Stomach (tissue), 9 donors: Measurements from ENCODE around the gene TBCEL. TPM values are rescaled to one million over a fixed set of nuclear protein-coding genes. Genes with fewer than 3 reads are reported as not detected.

Source experiments
- DNase-seq, 2 donors: peaks; one replicate each; pipeline versions ENCODE4 v3.0.0 to v3.0.0-alpha.2; 2013 to 2019
- H3K27ac ChIP-seq, 5 donors: fragments of 200-600 bp in 4 of 5; sonication (generic) in 4 of 5; one replicate each; pipeline ENCODE4 v1.5.1; 2013 to 2019; ENCODE audit warnings: mild to moderate bottlenecking in 1 of 5, moderate library complexity in 1 of 5
- H3K27me3 ChIP-seq, 3 donors: fragments of 200-600 bp; sonication (generic); one replicate each; pipeline ENCODE4 v1.5.1; 2017 to 2019; ENCODE audit warnings: mixed run types in 1 of 3
- H3K36me3 ChIP-seq, 4 donors: fragments of 200-600 bp; sonication (generic); 1 replicate in 3 of 4; 2 replicates in 1 of 4; pipeline ENCODE4 v1.5.1; 2016 to 2019
- H3K4me1 ChIP-seq, 4 donors: fragments of 200-600 bp; sonication (generic); one replicate each; pipeline ENCODE4 v1.5.1; 2016 to 2019
- H3K4me3 ChIP-seq, 4 donors: fragments of 200-600 bp; sonication (generic) in 3 of 4; one replicate each; pipeline ENCODE4 v1.5.1; 2016 to 2019; ENCODE audit warnings: mild to moderate bottlenecking in 1 of 4
- H3K9me3 ChIP-seq, 4 donors: fragments of 200-600 bp; sonication (generic); one replicate each; pipeline ENCODE4 v1.5.1; 2016 to 2019
- EP300 ChIP-seq: sonication (generic); formaldehyde crosslinking; IDR thresholded peaks from one replicate; pipeline ENCODE4 v1.6.1; 2017; ENCODE audit warnings: antibody characterized with exemption
- POLR2A ChIP-seq, 4 donors: fragments of 450-650 bp; IDR thresholded peaks; one replicate each; pipeline ENCODE4 v1.6.1; 2016; ENCODE audit warnings: antibody characterized with exemption in 4 of 4, control low read depth in 2 of 4, mild to moderate bottlenecking in 1 of 4, moderate library complexity in 1 of 4
- POLR2AphosphoS5 ChIP-seq, 3 donors: sonication (generic); formaldehyde crosslinking; IDR thresholded peaks; one replicate each; pipeline ENCODE4 v1.6.1; 2016; ENCODE audit warnings: antibody characterized with exemption in 3 of 3
- WGBS, 5 donors: extraction: QIAGEN DNeasy Blood & Tissue Kit in 3 of 5; methylation state at CpG; one replicate each; pipeline versions ENCODE4 v1.1.5 to v1.1.7; 2013 to 2018; 5-methylcytosine and 5-hydroxymethylcytosine counted together
- intact Hi-C: fragments of 100-400 bp; cut with DNase I; formaldehyde crosslinking; loops from one replicate; pipeline ENCODE4 v1.15.1; 2023; ENCODE audit warnings: low total_unique reads
- polyA plus RNA-seq, 3 donors: library from polyadenylated mRNA; stranded (reverse); fragments of 200-250 nt; gene quantifications; one replicate each; pipeline ENCODE4 v1.2.3, GENCODE V29; 2013
- total RNA-seq, 5 donors: library from RNA; depleted of rRNA; stranded (reverse); fragments of >200 nt; gene quantifications; one replicate each; pipeline versions ENCODE4 v1.1.0 to v1.2.3, GENCODE V29; 2014 to 2016
- TF ChIP-seq, protein P1 (sequence below), 7 experiments: fragments of 450-650 bp in 4 of 7; fragments of 200-600 bp in 3 of 7; sonication (generic) in 3 of 7; IDR thresholded peaks; one replicate each; pipeline ENCODE4 v1.5.1; 2016 to 2019; ENCODE audit warnings: antibody characterized with exemption in 7 of 7, control low read depth in 2 of 7, mild to moderate bottlenecking in 1 of 7
- donor health status: healthy with polysubstance abuse.
- donor health status: Bipolar disorder and iron deficiency.
- donor health status: healthy.

The TBCEL gene
- total and polyA plus RNA-seq, 8 donors = 3.2 to 55.1 (median 8.1) TPM

DNA sequence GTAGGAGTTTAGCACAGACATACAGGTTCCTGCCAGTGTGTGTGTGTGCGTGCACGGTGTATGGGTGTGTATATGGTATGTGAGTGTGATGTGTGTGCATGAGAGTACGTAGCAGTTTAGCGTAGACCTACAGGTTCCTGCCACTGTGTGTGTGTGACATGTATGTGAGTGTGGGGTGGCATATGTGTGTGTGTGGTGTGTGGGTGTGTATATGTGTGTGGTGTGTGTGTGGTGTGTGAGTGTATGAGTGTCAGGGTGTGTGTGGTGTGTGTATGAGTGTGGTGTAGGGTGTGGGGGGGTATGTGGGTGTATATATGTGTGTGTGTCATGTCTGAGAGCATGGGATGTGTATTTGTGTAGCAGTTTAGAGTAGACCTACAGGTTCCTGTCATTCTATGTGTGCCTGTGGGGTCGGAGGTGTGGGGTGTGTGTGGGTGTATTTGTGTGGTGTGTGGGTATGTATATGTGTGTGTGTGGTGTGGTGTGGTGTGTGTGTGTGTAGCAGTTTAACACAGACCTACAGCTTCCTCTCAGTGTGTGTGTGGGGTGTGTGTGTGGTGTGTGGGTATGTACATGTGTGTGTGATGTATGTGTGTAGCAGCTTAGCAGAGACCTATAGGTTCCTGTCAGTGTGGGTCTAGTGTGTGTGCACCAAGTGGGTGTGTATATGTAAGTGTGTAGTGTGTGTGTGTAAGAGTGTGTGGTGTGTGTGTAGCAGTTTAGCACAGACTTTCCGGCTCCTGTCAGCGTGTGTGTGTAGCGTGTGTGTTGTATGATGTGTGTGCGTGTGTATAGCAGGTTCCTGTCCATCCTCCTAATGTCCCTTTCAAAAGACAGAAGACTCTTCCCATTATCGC is 31.8 kb upstream of the TBCEL start:
- TF ChIP-seq POLR2A (IDR thresholded peaks at IDR 0.05) (no peak), EP300 (no peak), POLR2AphosphoS5 (IDR thresholded peaks at IDR 0.05) (no peak)
- TF ChIP-seq, protein P1, sequence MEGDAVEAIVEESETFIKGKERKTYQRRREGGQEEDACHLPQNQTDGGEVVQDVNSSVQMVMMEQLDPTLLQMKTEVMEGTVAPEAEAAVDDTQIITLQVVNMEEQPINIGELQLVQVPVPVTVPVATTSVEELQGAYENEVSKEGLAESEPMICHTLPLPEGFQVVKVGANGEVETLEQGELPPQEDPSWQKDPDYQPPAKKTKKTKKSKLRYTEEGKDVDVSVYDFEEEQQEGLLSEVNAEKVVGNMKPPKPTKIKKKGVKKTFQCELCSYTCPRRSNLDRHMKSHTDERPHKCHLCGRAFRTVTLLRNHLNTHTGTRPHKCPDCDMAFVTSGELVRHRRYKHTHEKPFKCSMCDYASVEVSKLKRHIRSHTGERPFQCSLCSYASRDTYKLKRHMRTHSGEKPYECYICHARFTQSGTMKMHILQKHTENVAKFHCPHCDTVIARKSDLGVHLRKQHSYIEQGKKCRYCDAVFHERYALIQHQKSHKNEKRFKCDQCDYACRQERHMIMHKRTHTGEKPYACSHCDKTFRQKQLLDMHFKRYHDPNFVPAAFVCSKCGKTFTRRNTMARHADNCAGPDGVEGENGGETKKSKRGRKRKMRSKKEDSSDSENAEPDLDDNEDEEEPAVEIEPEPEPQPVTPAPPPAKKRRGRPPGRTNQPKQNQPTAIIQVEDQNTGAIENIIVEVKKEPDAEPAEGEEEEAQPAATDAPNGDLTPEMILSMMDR (IDR thresholded peaks at IDR 0.05) = no peak
- Histone ChIP-seq H3K36me3 (no peaks in the 10 kb centered on the region), H3K9me3 (no peaks in the 10 kb centered on the region), H3K27me3 (peaks cover 0 to 6% (median 0%) of the 10 kb centered on the region in 3 donors), H3K4me1 (no peaks in the 10 kb centered on the region), H3K27ac (no peak overlapping the region), H3K4me3 (no peak overlapping the region)
- intact Hi-C loops = no loop called here
- no peak for DNase-seq
- WGBS, 5 donors = 89 to 95% (median 93%) methylated on average over 10 of the region's 10 CpGs

GRCh38 chr11:120994091-120994859 is 29.6 kb upstream of the TBCEL start:
- peaks cover 0 to 4% (median 0%) of the 10 kb centered on the region in 3 donors for H3K27me3 ChIP-seq
- TF ChIP-seq POLR2A (IDR thresholded peaks at IDR 0.05) (no peak), POLR2AphosphoS5 (IDR thresholded peaks at IDR 0.05) (no peak), EP300 (no peak)
- TF ChIP-seq, protein P1 (IDR thresholded peaks at IDR 0.05) = no peak
- no peaks in the 10 kb centered on the region for H3K36me3 ChIP-seq
- no peak overlapping the region for H3K27ac ChIP-seq
- intact Hi-C loops = no loop called here
- 46 to 65% (median 63%) methylated on average over 1 of the region's 1 CpG for WGBS, 5 donors
- H3K4me3 ChIP-seq = no peak overlapping the region
- H3K9me3 ChIP-seq = no peaks in the 10 kb centered on the region
- no peaks in the 10 kb centered on the region for H3K4me1 ChIP-seq
- DNase-seq = no peak

DNA sequence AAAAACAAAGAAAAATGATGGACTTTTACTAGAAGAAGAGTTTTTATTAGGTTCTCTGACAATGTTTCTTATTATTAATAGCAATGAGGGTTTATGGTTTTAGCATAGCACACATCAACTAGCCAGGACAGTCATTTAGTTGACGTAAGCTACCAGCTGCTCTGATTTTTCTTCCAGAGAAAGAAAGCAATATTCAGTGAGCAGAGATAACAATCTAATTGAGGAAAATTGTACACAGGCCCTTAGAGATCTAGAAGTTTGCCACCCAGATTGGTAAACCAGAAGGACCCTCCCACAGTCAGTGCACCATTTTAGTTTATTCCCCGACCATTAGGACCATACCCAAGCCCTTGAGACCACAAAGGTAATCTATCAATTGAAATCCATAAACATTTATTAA is 28.7 kb upstream of the TBCEL start:
- TF ChIP-seq POLR2A (IDR thresholded peaks at IDR 0.05) = no peak
- TF ChIP-seq POLR2AphosphoS5 (IDR thresholded peaks at IDR 0.05) = no peak
- TF ChIP-seq, protein P1 (IDR thresholded peaks at IDR 0.05) = no peak
- no peak for TF ChIP-seq EP300
- no peaks in the 10 kb centered on the region for H3K9me3 ChIP-seq
- no peak overlapping the region for H3K27ac ChIP-seq
- intact Hi-C loops = no loop called here
- H3K4me1 ChIP-seq = no peaks in the 10 kb centered on the region
- DNase-seq = no peak
- no peak overlapping the region for H3K4me3 ChIP-seq
- H3K27me3 ChIP-seq = no peaks in the 10 kb centered on the region
- H3K36me3 ChIP-seq = no peaks in the 10 kb centered on the region
- 79 to 90% (median 86%) methylated on average over 2 of the region's 2 CpGs for WGBS, 5 donors

GRCh38 chr11:120996973-120997372 is 26.9 kb upstream of the TBCEL start:
- H3K36me3 ChIP-seq = no peaks in the 10 kb centered on the region
- TF ChIP-seq POLR2A (IDR thresholded peaks at IDR 0.05) (no peak), EP300 (no peak), POLR2AphosphoS5 (IDR thresholded peaks at IDR 0.05) (no peak)
- TF ChIP-seq, protein P1 (IDR thresholded peaks at IDR 0.05) = no peak
- H3K27ac ChIP-seq = no peak overlapping the region
- H3K4me1 ChIP-seq = no peaks in the 10 kb centered on the region
- H3K27me3 ChIP-seq = no peaks in the 10 kb centered on the region
- 87 to 95% (median 89%) methylated on average over 5 of the region's 5 CpGs for WGBS, 5 donors
- H3K9me3 ChIP-seq = no peaks in the 10 kb centered on the region
- H3K4me3 ChIP-seq = no peak overlapping the region
- intact Hi-C loops = no loop called here
- DNase-seq = no peak
